ENCODE results near the gene KLRC3.
"Not testable (repeated sequence)": the region's sequence is repeated elsewhere in the genome, so short reads cannot be mapped to it uniquely, and the experiment has no call there.

Gene KLRC3

GRCh38 chr12:10368206-10369171 is 51.9 kb downstream of the KLRC3 start:
- DNase-seq = no peak

- not testable (repeated sequence) for DNase-seq
These were observed 52.7 kb downstream of the KLRC3 start for GRCh38 chr12:10367714-10368113.

- DNase-seq = no peak
These were observed 53.5 kb downstream of the KLRC3 start for GRCh38 chr12:10366875-10367274.

GRCh38 chr12:10365696-10366405 is 54.5 kb downstream of the KLRC3 start:
- no peak for DNase-seq

- peak; percentile 79 for DNase-seq
These were observed 55.4 kb downstream of the KLRC3 start for GRCh38 chr12:10364815-10365622.

GRCh38 chr12:10363914-10364814 is 56.2 kb downstream of the KLRC3 start:
- peak; percentile 60 for DNase-seq

GRCh38 chr12:10363658-10363913 is 56.8 kb downstream of the KLRC3 start:
- no peak for DNase-seq

GRCh38 chr12:10362828-10363657 is 57.4 kb downstream of the KLRC3 start:
- DNase-seq = no peak

GRCh38 chr12:10362325-10362724 is 58.1 kb downstream of the KLRC3 start:
- DNase-seq = no peak
